Epithelial cell of esophagus (primary cell): Measurements from ENCODE around the gene SIK3.

ENCODE experiments used
- DNase-seq: peaks from one replicate; pipeline ENCODE4 v3.0.0; 2010; ENCODE audit warnings: low read depth
- H3K4me3 ChIP-seq: 2 replicates; pipeline ENCODE4 v1.5.1; 2011; ENCODE audit warnings: mild to moderate bottlenecking, low read length, control low read depth
- TF ChIP-seq, protein P1 (sequence below): IDR thresholded peaks from 2 replicates; pipeline ENCODE4 v1.5.1; 2011; ENCODE audit warnings: low read depth, mild to moderate bottlenecking, low read length, control low read depth, inconsistent platforms; ENCODE audit not compliant: insufficient read depth; ENCODE audit errors: missing control alignments

SIK3 gene

DNA sequence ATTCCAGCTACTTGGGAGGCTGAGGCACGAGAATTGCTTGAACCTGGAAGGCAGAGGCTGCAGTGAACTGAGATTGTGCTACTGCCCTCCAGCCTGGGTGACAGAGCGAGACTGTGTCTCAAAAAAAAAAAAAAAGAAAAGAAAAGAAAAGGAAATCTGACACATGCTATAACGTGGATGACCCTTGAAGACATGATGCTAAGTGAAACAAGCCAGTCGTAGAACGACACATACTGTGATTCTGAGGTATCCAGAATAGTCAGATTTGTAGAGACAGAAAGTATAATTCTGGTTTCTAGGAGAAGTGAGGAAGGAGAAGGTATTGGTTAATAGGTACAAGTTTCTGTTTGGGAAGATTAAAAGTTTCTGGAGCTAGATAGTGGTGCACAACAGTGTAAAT is 299.9 kb downstream of the SIK3 start:
- TF ChIP-seq, protein P1, sequence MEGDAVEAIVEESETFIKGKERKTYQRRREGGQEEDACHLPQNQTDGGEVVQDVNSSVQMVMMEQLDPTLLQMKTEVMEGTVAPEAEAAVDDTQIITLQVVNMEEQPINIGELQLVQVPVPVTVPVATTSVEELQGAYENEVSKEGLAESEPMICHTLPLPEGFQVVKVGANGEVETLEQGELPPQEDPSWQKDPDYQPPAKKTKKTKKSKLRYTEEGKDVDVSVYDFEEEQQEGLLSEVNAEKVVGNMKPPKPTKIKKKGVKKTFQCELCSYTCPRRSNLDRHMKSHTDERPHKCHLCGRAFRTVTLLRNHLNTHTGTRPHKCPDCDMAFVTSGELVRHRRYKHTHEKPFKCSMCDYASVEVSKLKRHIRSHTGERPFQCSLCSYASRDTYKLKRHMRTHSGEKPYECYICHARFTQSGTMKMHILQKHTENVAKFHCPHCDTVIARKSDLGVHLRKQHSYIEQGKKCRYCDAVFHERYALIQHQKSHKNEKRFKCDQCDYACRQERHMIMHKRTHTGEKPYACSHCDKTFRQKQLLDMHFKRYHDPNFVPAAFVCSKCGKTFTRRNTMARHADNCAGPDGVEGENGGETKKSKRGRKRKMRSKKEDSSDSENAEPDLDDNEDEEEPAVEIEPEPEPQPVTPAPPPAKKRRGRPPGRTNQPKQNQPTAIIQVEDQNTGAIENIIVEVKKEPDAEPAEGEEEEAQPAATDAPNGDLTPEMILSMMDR: no peak
- no peak for DNase-seq
- no peak overlapping the region for H3K4me3 ChIP-seq

DNA sequence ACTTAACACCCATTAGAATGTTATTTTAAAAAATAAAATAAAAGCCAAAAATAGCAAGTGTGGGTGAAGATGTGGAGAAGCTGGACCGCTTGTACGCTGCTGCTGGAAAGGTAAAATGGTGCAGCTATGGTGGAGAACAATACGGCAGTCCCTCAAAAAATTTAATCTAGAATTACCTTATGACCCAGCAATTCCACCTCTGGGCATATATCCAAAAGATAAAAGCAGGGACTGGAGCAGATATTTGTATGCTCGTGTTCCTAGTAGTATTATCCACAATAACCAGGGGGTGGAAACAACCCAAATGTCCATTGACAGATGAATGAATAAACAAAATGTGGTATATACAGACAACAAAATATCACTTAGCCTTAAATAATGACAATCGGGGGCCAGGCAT is 300.4 kb downstream of the SIK3 start:
- no peak overlapping the region for H3K4me3 ChIP-seq
- TF ChIP-seq, protein P1: no peak
- DNase-seq: no peak

- TF ChIP-seq, protein P1: no peak
- H3K4me3 ChIP-seq: no peak overlapping the region
- DNase-seq: no peak
These were observed 301.7 kb downstream of the SIK3 start for GRCh38 chr11:116796548-116796947.

DNA sequence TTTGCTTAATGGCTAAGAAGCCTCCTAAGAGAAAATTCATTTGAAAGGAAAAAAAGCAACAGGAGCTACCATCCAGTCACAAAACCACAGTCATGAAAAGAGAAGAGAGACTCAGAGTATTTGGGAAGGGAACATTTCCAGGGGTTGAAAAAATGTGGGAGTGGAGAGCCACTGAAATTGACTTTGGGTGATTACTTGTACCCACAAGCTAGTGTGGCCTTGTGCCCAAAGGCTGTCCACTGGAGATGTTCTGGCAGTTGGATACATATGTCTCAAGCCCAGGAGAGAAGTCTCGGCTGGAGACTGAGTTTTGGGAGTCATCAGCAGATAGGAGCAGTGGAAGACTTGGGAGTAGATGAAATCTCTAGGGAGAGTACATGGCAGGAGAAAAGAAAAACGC is 303.4 kb downstream of the SIK3 start:
- no peak for DNase-seq
- no peak overlapping the region for H3K4me3 ChIP-seq
- TF ChIP-seq, protein P1: no peak

DNA sequence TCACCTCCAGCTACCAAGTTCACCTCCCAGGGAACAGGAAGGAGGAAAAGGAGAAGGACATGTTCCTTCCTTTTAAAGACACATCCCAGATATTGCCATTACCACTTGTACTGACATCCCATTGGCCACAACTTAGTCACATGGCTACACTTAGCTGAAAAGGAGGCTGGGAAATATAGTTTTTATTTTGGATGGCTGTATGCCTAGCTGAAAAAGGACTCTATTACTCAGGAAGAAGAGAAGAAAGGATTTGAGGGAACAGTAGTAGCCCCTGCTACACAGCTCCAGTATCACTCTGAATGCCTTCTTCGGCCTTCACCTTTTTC is 304.5 kb downstream of the SIK3 start:
- TF ChIP-seq, protein P1: no peak
- H3K4me3 ChIP-seq: no peak overlapping the region
- no peak for DNase-seq
